Endothelial cell of umbilical vein (primary cell): ENCODE results near the gene CLRN1.

Experiments
- CTCF ChIP-seq, 2 donors: IDR thresholded peaks; 1 replicate in 1 of 2; 2 replicates in 1 of 2; pipeline ENCODE4 v1.5.1; 2011; ENCODE audit warnings: low read length in 2 of 2, mild to moderate bottlenecking in 2 of 2, moderate library complexity in 2 of 2, control low read depth in 1 of 2, inconsistent platforms in 1 of 2, low read depth in 1 of 2; ENCODE audit not compliant: insufficient read depth in 1 of 2; ENCODE audit errors: extremely low read depth in 1 of 2
- EZH2 ChIP-seq: IDR thresholded peaks from 2 replicates; pipeline ENCODE4 v1.6.1; 2012; ENCODE audit warnings: borderline replicate concordance, low read depth, mild to moderate bottlenecking, moderate library complexity, low read length, inconsistent platforms; ENCODE audit not compliant: severe bottlenecking
- FOS ChIP-seq: IDR thresholded peaks from 2 replicates; pipeline ENCODE4 v1.6.1; 2011; ENCODE audit warnings: mild to moderate bottlenecking, low read length, moderate library complexity, borderline replicate concordance; ENCODE audit not compliant: insufficient read depth
- JUN ChIP-seq: IDR thresholded peaks from 2 replicates; pipeline ENCODE4 v1.6.1; 2011; ENCODE audit warnings: borderline replicate concordance, low read depth; ENCODE audit not compliant: insufficient read length, insufficient read depth
- MAX ChIP-seq: IDR thresholded peaks from 2 replicates; pipeline ENCODE4 v1.6.1; 2011; ENCODE audit not compliant: insufficient read depth, insufficient read length
- POLR2A ChIP-seq: IDR thresholded peaks from 2 replicates; pipeline ENCODE4 v1.6.1; 2012; ENCODE audit warnings: low read depth, mild to moderate bottlenecking, control low read depth, low read length
- POLR2AphosphoS5 ChIP-seq: IDR thresholded peaks from 2 replicates; pipeline ENCODE4 v1.6.1; 2012; ENCODE audit warnings: low read depth, mild to moderate bottlenecking, control low read depth, low read length, moderate library complexity; ENCODE audit not compliant: insufficient read depth

- TF ChIP-seq MAX: no peak
- TF ChIP-seq POLR2AphosphoS5: no peak
- TF ChIP-seq CTCF (IDR thresholded peaks at IDR 0.05; ENCODE audit: extremely low read depth in 1 of 2, insufficient read depth in 1 of 2, low read depth in 1 of 2, low read length in 2 of 2): no peak
- no peak for TF ChIP-seq FOS
- TF ChIP-seq POLR2A: no peak
- TF ChIP-seq JUN: no peak
- TF ChIP-seq EZH2: no peak
Measured at GRCh38 chr3:150926328-150926727, 46.2 kb downstream of the CLRN1 start.
